ENCODE measurements around the gene PGS1. TPM values are rescaled to one million over a fixed set of nuclear protein-coding genes. Genes with fewer than 3 reads are reported as not detected.

Gene PGS1
- total and polyA plus RNA-seq, 8 donors: 42.9 to 83.6 (median 58.7) TPM

DNA sequence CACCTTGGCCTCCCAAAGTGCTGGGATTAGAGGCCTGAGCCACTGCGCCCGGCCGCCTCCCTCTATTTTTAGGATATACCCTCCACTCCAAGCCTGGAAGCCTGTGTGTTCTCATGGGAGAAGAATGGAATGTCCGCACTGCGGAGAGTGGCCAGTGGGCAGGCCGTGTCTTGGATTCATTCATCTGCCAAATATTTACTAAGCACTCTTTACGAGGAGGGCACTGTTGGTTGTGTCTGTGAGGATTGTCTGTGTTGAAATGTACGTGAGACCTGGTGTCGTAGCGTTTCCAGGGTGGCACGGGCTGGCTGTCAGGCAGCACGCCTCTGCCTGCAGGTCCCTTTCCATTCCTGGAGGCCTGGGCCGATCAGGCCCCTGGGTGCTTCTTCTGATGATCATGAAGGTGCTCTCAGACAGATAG lies 19.2 kb downstream of the PGS1 start:
- H3K36me3 ChIP-seq: peaks cover 0 to 100% of the 10 kb centered on the region in 2 donors
- peaks cover 9 to 58% of the 10 kb centered on the region in 2 donors for H3K4me1 ChIP-seq
- DNase-seq: no peak
- no peaks in the 10 kb centered on the region for H3K27me3 ChIP-seq
- ATAC-seq: peak; percentile 79
- no peak overlapping the region for H3K4me3 ChIP-seq
- intact Hi-C loops (cut with DNase I): no loop called here
- H3K9me3 ChIP-seq: no peaks in the 10 kb centered on the region
- H3K27ac ChIP-seq: peak overlapping the region in 1 of 2 donors; percentile 45
- TF ChIP-seq, protein P1, sequence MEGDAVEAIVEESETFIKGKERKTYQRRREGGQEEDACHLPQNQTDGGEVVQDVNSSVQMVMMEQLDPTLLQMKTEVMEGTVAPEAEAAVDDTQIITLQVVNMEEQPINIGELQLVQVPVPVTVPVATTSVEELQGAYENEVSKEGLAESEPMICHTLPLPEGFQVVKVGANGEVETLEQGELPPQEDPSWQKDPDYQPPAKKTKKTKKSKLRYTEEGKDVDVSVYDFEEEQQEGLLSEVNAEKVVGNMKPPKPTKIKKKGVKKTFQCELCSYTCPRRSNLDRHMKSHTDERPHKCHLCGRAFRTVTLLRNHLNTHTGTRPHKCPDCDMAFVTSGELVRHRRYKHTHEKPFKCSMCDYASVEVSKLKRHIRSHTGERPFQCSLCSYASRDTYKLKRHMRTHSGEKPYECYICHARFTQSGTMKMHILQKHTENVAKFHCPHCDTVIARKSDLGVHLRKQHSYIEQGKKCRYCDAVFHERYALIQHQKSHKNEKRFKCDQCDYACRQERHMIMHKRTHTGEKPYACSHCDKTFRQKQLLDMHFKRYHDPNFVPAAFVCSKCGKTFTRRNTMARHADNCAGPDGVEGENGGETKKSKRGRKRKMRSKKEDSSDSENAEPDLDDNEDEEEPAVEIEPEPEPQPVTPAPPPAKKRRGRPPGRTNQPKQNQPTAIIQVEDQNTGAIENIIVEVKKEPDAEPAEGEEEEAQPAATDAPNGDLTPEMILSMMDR (IDR thresholded peaks at IDR 0.05): no peak

DNA sequence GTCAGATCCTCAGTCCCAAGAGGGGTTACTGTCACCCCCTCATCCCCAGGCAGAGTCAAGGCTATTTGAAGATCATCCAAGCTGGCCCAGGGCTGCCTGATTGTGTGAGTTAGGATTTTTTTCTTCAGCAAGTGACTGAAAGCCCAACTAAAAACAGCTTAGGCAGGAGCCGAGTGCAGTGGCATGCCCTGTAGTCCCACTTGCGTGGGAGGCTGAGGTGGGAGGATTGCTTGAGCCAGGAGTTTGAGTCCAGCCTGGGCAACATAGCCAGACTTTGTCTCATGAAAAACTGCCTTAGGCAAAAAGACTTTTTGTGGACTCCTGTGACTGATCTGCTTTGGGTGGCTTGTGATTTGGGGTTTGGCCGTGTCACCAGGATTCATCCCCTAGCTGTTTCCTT lies 19.9 kb downstream of the PGS1 start:
- Histone ChIP-seq H3K9me3 (no peaks in the 10 kb centered on the region), H3K4me1 (peaks cover 9 to 53% of the 10 kb centered on the region in 2 donors), H3K4me3 (no peak overlapping the region), H3K36me3 (peaks cover 0 to 100% of the 10 kb centered on the region in 2 donors), H3K27ac (peak overlapping the region in 1 of 2 donors; percentile 45), H3K27me3 (no peaks in the 10 kb centered on the region)
- TF ChIP-seq, protein P1 (IDR thresholded peaks at IDR 0.05): no peak
- intact Hi-C loops (cut with DNase I): no loop called here
- DNase-seq (no peak), ATAC-seq (no peak)

DNA sequence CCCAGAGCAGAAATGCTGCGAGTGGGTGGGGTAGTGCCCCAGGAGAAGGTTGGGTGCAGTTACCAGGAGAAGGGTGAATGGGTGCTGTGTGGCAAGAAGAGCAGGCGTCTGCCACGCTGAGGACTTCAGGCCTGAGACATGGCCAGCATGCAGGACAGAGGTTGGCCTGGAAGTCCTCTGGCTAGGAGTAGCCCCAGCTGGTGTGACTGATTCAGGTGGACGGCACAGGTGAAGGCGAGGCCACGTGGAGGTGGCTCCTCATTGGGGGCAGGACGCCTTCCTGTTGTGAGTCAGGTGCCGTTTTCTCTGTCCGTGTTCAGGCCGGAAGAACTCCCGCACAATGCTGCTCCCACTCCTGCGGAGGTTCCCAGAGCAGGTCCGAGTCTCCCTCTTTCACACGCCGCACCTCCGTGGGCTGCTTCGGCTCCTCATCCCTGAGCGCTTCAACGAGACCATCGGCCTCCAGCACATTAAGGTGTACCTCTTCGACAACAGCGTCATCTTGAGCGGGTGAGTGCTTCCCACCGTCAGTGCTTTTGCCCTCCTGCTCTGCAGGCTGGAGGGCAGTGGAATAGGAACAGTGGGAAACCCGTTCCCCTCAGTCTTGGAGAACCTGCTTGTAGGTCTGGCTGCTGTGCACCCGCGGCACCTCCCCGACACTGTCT lies 20.7 kb downstream of the PGS1 start:
- TF ChIP-seq, protein P1 (IDR thresholded peaks at IDR 0.05): no peak

DNA sequence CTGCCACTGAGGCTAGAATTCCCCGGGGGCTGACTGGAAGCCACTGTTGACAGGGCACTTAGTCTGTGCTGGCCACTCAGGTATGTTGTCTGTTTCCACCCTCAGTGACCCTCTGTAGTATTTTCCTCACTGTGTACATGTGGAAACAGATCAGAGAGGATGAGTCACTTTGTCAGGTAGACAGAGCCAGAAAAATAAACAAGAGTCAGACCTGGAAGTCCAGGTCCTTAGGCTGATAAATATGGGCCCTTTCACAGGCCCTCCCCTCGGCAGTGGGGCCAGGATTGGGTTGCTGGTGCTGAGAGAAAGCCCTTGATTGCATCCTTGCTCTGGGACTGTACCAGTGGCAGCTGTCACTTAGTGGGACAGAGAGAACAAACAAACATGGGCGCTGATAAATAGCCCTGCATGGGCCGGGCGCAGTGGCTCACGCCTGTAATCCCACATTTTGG lies 21.3 kb downstream of the PGS1 start:
- TF ChIP-seq, protein P1 (IDR thresholded peaks at IDR 0.05): no peak
- Histone ChIP-seq H3K4me1 (peaks cover 9 to 41% of the 10 kb centered on the region in 2 donors), H3K9me3 (no peaks in the 10 kb centered on the region), H3K27ac (no peak overlapping the region), H3K4me3 (no peak overlapping the region), H3K36me3 (peaks cover 0 to 100% of the 10 kb centered on the region in 2 donors), H3K27me3 (no peaks in the 10 kb centered on the region)
- intact Hi-C loops (cut with DNase I): no loop called here
- ATAC-seq (no peak), DNase-seq (peak in 1 of 4 donors; percentile 49)

More for the DNA sequence above, 20.7 kb downstream of the PGS1 start:
- no peak overlapping the region for H3K27ac ChIP-seq
- intact Hi-C loops (cut with DNase I): no loop called here
- H3K9me3 ChIP-seq: no peaks in the 10 kb centered on the region
- H3K27me3 ChIP-seq: no peaks in the 10 kb centered on the region
- ATAC-seq: no peak
- peaks cover 0 to 100% of the 10 kb centered on the region in 2 donors for H3K36me3 ChIP-seq
- H3K4me1 ChIP-seq: peaks cover 9 to 47% of the 10 kb centered on the region in 2 donors
- no peak overlapping the region for H3K4me3 ChIP-seq
- peak in 1 of 4 donors; percentile 43 for DNase-seq

DNA sequence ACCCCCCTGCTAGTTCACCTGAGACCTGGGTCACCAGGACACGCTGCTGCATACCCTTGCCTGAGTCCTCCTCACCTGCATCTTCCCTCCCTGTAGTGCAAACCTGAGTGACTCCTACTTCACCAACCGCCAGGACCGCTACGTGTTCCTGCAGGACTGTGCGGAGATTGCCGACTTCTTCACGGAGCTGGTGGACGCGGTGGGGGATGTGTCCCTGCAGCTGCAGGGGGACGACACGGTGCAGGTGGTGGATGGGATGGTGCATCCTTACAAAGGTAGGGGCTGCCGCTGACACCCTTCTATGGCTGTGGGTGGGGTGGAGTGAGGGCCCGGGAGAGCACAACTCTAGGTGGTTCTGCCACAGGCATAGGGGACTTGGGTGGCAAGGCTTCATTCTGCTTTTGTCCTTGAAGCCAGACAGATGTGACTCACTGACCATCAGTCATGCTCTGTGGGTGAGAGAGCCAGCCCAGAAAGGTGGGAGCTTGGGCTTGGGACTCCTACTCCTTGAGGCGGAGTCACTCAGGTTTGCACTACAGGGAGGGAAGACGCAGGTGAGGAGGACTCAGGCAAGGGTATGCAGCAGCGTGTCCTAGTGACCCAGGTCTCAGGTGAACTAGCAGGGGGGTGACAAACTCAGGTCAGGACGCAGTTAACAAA lies 22.3 kb downstream of the PGS1 start:
- Histone ChIP-seq H3K9me3 (no peaks in the 10 kb centered on the region), H3K36me3 (peaks cover 0 to 100% of the 10 kb centered on the region in 2 donors), H3K27me3 (no peaks in the 10 kb centered on the region), H3K4me1 (peaks cover 9 to 33% of the 10 kb centered on the region in 2 donors), H3K27ac (no peak overlapping the region), H3K4me3 (no peak overlapping the region)
- intact Hi-C loops (cut with DNase I): no loop called here
- DNase-seq (peak in 1 of 4 donors; percentile 37), ATAC-seq (no peak)
- TF ChIP-seq, protein P1 (IDR thresholded peaks at IDR 0.05): no peak

All from left lung (tissue), 10 donors.